ENCODE measurements around the gene ATP2B3. TPM values are rescaled to one million over a fixed set of nuclear protein-coding genes. Genes with fewer than 3 reads are reported as not detected.

ATP2B3 gene
- polyA plus RNA-seq, 1 donor from 2014 or later: 5.3 TPM

DNA sequence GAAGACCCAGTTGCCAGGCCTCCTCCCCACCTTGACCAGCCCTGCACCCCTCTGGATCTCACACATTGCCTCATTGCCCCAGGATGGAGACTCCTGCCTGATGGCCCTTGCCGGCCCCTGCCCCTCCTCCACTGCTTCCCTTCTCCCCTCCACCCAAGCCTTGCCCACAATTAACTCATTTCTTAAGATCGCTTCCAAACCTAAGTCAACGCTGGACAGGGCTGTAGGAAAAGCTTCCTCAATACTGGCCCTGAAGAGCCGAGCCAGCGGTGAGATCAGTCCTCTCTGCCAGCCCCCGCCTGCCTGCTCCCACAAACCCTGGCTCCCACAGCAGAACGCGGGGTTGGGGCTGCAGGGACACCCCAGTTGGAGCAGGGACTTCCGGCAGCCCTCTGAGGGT is 39.5 kb upstream of the ATP2B3 start:
- no peaks in the 10 kb centered on the region for H3K9me2 ChIP-seq (ENCODE audit: insufficient read depth, low read length)
- no peak overlapping the region for H3K4me2 ChIP-seq (ENCODE audit: low read length)
- H3F3A ChIP-seq (ENCODE audit: insufficient read depth, low read length, poor library complexity, severe bottlenecking): no peaks in the 10 kb centered on the region
- H3K27me3 ChIP-seq (ENCODE audit: insufficient read depth, low read depth, low read length): peaks cover 5% of the 10 kb centered on the region
- H3K36me3 ChIP-seq (ENCODE audit: insufficient read depth, low read length): no peaks in the 10 kb centered on the region
- H3K9ac ChIP-seq (ENCODE audit: low read length): no peak overlapping the region
- H3K27ac ChIP-seq (ENCODE audit: low read length): no peak overlapping the region
- TF ChIP-seq SMC3 (conservative IDR thresholded peaks at IDR 0.05; ENCODE audit: poor library complexity) (no peak), TAF1 (IDR thresholded peaks at IDR 0.05; ENCODE audit: low read depth) (no peak), RAD21 (conservative IDR thresholded peaks at IDR 0.05) (no peak), MXI1 (conservative IDR thresholded peaks at IDR 0.05; ENCODE audit: poor library complexity, severe bottlenecking) (no peak)
- TF ChIP-seq, protein P1, sequence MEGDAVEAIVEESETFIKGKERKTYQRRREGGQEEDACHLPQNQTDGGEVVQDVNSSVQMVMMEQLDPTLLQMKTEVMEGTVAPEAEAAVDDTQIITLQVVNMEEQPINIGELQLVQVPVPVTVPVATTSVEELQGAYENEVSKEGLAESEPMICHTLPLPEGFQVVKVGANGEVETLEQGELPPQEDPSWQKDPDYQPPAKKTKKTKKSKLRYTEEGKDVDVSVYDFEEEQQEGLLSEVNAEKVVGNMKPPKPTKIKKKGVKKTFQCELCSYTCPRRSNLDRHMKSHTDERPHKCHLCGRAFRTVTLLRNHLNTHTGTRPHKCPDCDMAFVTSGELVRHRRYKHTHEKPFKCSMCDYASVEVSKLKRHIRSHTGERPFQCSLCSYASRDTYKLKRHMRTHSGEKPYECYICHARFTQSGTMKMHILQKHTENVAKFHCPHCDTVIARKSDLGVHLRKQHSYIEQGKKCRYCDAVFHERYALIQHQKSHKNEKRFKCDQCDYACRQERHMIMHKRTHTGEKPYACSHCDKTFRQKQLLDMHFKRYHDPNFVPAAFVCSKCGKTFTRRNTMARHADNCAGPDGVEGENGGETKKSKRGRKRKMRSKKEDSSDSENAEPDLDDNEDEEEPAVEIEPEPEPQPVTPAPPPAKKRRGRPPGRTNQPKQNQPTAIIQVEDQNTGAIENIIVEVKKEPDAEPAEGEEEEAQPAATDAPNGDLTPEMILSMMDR (IDR thresholded peaks at IDR 0.05; ENCODE audit: poor library complexity, severe bottlenecking): no peak
- H2AFZ ChIP-seq (ENCODE audit: low read depth, low read length): no peak overlapping the region
- no peaks in the 10 kb centered on the region for H3K9me3 ChIP-seq (ENCODE audit: low read length)
- no peaks in the 10 kb centered on the region for H4K20me1 ChIP-seq (ENCODE audit: insufficient read depth)
- H3K4me3 ChIP-seq (ENCODE audit: low read length): no peak overlapping the region
- H3K79me2 ChIP-seq (replicated peaks; ENCODE audit: insufficient read depth, low read length): no peaks in the 10 kb centered on the region

DNA sequence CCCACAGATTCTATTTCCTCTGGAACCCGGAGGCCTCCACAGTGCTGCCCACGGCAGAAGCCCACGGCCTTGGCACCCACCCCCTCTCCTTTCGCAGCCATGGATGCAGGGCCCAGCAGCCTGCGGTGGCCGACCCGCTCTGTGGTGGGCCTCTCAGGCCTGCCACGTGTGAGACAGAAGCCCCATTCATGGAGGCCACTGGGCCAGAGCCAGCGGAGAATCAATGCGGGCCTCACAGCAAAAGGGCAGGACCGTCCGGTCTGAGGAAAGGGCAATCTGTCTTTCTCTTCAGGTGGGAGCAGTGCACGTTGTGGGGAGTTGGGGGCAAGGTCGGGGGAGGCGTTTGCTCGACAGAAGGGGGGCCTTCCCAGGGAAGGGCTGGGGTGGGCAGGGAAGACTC is 38.7 kb upstream of the ATP2B3 start:
- H3K36me3 ChIP-seq (ENCODE audit: insufficient read depth, low read length): no peaks in the 10 kb centered on the region
- no peaks in the 10 kb centered on the region for H4K20me1 ChIP-seq (ENCODE audit: insufficient read depth)
- H3K4me2 ChIP-seq (ENCODE audit: low read length): no peak overlapping the region
- H3K4me3 ChIP-seq (ENCODE audit: low read length): no peak overlapping the region
- no peak overlapping the region for H3K27ac ChIP-seq (ENCODE audit: low read length)
- H3K9me2 ChIP-seq (ENCODE audit: insufficient read depth, low read length): no peaks in the 10 kb centered on the region
- H3K79me2 ChIP-seq (replicated peaks; ENCODE audit: insufficient read depth, low read length): no peaks in the 10 kb centered on the region
- H2AFZ ChIP-seq (ENCODE audit: low read depth, low read length): no peak overlapping the region
- H3F3A ChIP-seq (ENCODE audit: insufficient read depth, low read length, poor library complexity, severe bottlenecking): no peaks in the 10 kb centered on the region
- H3K27me3 ChIP-seq (ENCODE audit: insufficient read depth, low read depth, low read length): peaks cover 5% of the 10 kb centered on the region
- no peak overlapping the region for H3K9ac ChIP-seq (ENCODE audit: low read length)
- no peaks in the 10 kb centered on the region for H3K9me3 ChIP-seq (ENCODE audit: low read length)
- TF ChIP-seq RAD21 (conservative IDR thresholded peaks at IDR 0.05) (no peak), TAF1 (IDR thresholded peaks at IDR 0.05; ENCODE audit: low read depth) (no peak), POLR2AphosphoS5 (IDR thresholded peaks at IDR 0.05) (no peak), SMC3 (conservative IDR thresholded peaks at IDR 0.05; ENCODE audit: poor library complexity) (no peak), MXI1 (conservative IDR thresholded peaks at IDR 0.05; ENCODE audit: poor library complexity, severe bottlenecking) (no peak), EP300 (conservative IDR thresholded peaks at IDR 0.05; ENCODE audit: poor library complexity, severe bottlenecking) (no peak), EZH2 (IDR thresholded peaks at IDR 0.05; ENCODE audit: borderline replicate concordance, insufficient read depth, low read length, poor library complexity, severe bottlenecking) (no peak)
- TF ChIP-seq, protein P1 (IDR thresholded peaks at IDR 0.05; ENCODE audit: poor library complexity, severe bottlenecking): no peak
- TF ChIP-seq, protein P2, sequence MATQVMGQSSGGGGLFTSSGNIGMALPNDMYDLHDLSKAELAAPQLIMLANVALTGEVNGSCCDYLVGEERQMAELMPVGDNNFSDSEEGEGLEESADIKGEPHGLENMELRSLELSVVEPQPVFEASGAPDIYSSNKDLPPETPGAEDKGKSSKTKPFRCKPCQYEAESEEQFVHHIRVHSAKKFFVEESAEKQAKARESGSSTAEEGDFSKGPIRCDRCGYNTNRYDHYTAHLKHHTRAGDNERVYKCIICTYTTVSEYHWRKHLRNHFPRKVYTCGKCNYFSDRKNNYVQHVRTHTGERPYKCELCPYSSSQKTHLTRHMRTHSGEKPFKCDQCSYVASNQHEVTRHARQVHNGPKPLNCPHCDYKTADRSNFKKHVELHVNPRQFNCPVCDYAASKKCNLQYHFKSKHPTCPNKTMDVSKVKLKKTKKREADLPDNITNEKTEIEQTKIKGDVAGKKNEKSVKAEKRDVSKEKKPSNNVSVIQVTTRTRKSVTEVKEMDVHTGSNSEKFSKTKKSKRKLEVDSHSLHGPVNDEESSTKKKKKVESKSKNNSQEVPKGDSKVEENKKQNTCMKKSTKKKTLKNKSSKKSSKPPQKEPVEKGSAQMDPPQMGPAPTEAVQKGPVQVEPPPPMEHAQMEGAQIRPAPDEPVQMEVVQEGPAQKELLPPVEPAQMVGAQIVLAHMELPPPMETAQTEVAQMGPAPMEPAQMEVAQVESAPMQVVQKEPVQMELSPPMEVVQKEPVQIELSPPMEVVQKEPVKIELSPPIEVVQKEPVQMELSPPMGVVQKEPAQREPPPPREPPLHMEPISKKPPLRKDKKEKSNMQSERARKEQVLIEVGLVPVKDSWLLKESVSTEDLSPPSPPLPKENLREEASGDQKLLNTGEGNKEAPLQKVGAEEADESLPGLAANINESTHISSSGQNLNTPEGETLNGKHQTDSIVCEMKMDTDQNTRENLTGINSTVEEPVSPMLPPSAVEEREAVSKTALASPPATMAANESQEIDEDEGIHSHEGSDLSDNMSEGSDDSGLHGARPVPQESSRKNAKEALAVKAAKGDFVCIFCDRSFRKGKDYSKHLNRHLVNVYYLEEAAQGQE (IDR thresholded peaks at IDR 0.05; ENCODE audit: borderline replicate concordance): no peak

Data from neural cell (in vitro differentiated cells).